Uterus (tissue), 4 donors: Measurements from ENCODE around the gene TMEM255B. TPM values are rescaled to one million over a fixed set of nuclear protein-coding genes. Genes with fewer than 3 reads are reported as not detected.

Experiments used
- DNase-seq, 2 donors: peaks; one replicate each; pipeline ENCODE4 v3.0.0-alpha.2; 2019 to 2020
- H3K27ac ChIP-seq, 2 donors: fragments of 200-600 bp; sonication (generic); 1 replicate in 1 of 2; 2 replicates in 1 of 2; pipeline ENCODE4 v1.5.1; 2016 to 2018
- H3K27me3 ChIP-seq, 2 donors: fragments of 200-600 bp; sonication (generic); one replicate each; pipeline ENCODE4 v1.5.1; 2018 to 2019; ENCODE audit warnings: control low read depth in 1 of 2
- H3K36me3 ChIP-seq, 2 donors: fragments of 200-600 bp; sonication (generic); one replicate each; pipeline ENCODE4 v1.5.1; 2019; ENCODE audit warnings: control low read depth in 1 of 2
- H3K4me1 ChIP-seq, 2 donors: fragments of 200-600 bp; sonication (generic); one replicate each; pipeline ENCODE4 v1.5.1; 2018 to 2019; ENCODE audit warnings: control low read depth in 1 of 2
- H3K4me3 ChIP-seq, 2 donors: fragments of 200-600 bp; sonication (generic); 1 replicate in 1 of 2; 2 replicates in 1 of 2; pipeline ENCODE4 v1.5.1; 2018 to 2019; ENCODE audit warnings: mild to moderate bottlenecking in 1 of 2
- H3K9me3 ChIP-seq, 2 donors: fragments of 200-600 bp; sonication (generic); one replicate each; pipeline ENCODE4 v1.5.1; 2019; ENCODE audit warnings: control low read depth in 1 of 2
- POLR2A ChIP-seq, 2 donors: fragments of 450-650 bp; IDR thresholded peaks; one replicate each; pipeline ENCODE4 v1.6.1; 2016; ENCODE audit warnings: antibody characterized with exemption in 2 of 2, mild to moderate bottlenecking in 1 of 2, moderate library complexity in 1 of 2
- intact Hi-C: fragments of 100-400 bp; cut with DNase I; formaldehyde crosslinking; loops from one replicate; pipeline ENCODE4 v1.15.1; 2023; ENCODE audit warnings: low total_unique reads
- total RNA-seq, 4 donors: library from RNA; depleted of rRNA in 3 of 4; stranded (reverse); fragments of >200 nt in 3 of 4; gene quantifications; one replicate each; pipeline versions ENCODE4 v1.1.0 to v1.2.4, GENCODE V29; 2014 to 2023
- TF ChIP-seq, protein P1 (sequence below), 4 experiments: fragments of 200-600 bp in 2 of 4; fragments of 450-650 bp in 2 of 4; sonication (generic) in 2 of 4; IDR thresholded peaks; one replicate each; pipeline ENCODE4 v1.5.1; 2016 to 2019; ENCODE audit warnings: antibody characterized with exemption in 4 of 4, mild to moderate bottlenecking in 2 of 4, moderate library complexity in 1 of 4
- donor health status: DM: yes; HTN: yes; CAD: no.

TMEM255B gene
- 100 to 1,000 TPM in 1 of 4 donors, 10 to 100 TPM in 2, 1 to 10 TPM in 1; 1.8 to 143 (median 33.2) TPM for total RNA-seq

DNA sequence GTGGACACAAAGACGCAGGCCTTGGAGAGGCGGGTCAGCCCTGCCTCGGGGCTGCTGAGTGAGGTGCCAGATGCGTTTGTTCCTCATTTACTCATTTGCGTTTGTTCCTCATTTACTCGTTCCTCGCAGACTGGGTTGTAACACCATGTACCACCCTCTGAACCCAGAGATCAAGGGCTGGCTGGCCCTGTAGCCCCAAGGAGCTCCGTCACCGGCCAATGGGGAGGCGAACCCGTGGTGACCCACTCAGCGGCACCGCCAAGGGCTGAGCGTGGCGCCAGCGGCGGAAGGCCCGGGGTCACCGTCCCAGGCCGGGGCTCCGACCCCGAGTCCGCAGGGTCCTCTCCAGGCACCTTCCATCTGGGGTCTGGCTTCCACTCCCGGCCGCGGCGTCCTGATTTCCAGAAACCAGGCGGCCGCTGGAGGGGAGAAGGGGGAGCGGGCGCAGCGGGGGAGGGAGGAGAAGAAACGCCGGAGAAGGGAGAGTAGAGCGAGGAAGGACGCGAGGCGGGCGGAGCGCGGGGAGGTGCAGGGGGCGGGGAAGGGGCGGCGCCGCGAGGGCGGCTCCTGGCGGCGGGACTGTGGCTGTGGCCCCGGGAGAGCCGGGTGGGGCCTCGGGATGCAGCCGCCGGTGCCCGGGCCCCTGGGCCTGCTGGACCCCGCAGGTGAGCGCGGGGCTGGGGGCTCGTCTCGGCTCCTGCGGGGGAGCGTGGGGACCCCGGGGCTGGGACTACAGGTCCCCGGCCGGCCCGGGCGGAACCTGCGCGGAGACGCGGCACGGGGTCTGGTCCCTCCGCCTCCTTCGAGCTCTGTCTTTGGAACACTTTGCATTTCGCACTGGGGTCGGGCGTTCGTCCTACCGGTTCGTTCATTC is at the start of gene TMEM255B:
Gene TMEM255B, plus strand, starts transcription at position 576 of the 874 bp plus-strand sequence. Its CDS starts 44 bp downstream, at position 620.
- Histone ChIP-seq H3K4me3 (peak within 1 kb of the TSS; percentile 49 to 83), H3K27me3 (no peaks in the 10 kb centered on the region), H3K36me3 (no peaks in the 10 kb centered on the region), H3K4me1 (peaks cover 0 to 6% of the 10 kb centered on the region in 2 donors), H3K27ac (peak within 1 kb of the TSS; percentile 78 to 84), H3K9me3 (no peaks in the 10 kb centered on the region)
- DNase-seq = peak; percentile 85 to 88
- intact Hi-C loops = no loop called here
- TF ChIP-seq, protein P1, sequence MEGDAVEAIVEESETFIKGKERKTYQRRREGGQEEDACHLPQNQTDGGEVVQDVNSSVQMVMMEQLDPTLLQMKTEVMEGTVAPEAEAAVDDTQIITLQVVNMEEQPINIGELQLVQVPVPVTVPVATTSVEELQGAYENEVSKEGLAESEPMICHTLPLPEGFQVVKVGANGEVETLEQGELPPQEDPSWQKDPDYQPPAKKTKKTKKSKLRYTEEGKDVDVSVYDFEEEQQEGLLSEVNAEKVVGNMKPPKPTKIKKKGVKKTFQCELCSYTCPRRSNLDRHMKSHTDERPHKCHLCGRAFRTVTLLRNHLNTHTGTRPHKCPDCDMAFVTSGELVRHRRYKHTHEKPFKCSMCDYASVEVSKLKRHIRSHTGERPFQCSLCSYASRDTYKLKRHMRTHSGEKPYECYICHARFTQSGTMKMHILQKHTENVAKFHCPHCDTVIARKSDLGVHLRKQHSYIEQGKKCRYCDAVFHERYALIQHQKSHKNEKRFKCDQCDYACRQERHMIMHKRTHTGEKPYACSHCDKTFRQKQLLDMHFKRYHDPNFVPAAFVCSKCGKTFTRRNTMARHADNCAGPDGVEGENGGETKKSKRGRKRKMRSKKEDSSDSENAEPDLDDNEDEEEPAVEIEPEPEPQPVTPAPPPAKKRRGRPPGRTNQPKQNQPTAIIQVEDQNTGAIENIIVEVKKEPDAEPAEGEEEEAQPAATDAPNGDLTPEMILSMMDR (IDR thresholded peaks at IDR 0.05) = peak in 3 of 4 experiments; percentile 27 to 68 (median 34)
- TF ChIP-seq POLR2A (IDR thresholded peaks at IDR 0.05) = peak in 1 of 2 donors; percentile 26

DNA sequence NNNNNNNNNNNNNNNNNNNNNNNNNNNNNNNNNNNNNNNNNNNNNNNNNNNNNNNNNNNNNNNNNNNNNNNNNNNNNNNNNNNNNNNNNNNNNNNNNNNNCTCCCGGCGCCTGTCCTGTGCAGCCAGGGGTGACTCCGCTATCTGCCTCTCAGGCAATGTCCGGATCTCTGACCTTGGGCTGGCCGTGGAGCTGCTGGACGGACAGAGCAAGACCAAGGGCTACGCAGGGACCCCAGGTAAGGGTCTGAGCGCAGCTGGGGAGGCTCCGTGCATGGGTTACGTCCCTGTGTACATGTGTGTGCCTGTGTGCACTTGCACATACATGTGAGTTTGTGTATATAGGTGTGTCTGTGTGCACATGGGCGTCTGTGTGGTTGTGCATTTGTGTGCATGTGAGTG is 36.1 kb upstream of the TMEM255B start:
- Histone ChIP-seq H3K27ac (no peak overlapping the region), H3K9me3 (no peaks in the 10 kb centered on the region), H3K27me3 (peaks cover 0 to 5% of the 10 kb centered on the region in 2 donors), H3K4me1 (peaks cover 0 to 5% of the 10 kb centered on the region in 2 donors), H3K4me3 (no peak overlapping the region), H3K36me3 (no peaks in the 10 kb centered on the region)
- TF ChIP-seq POLR2A (IDR thresholded peaks at IDR 0.05) = no peak
- TF ChIP-seq, protein P1 (IDR thresholded peaks at IDR 0.05) = no peak
- DNase-seq = no peak
- intact Hi-C loops = no loop called here

DNA sequence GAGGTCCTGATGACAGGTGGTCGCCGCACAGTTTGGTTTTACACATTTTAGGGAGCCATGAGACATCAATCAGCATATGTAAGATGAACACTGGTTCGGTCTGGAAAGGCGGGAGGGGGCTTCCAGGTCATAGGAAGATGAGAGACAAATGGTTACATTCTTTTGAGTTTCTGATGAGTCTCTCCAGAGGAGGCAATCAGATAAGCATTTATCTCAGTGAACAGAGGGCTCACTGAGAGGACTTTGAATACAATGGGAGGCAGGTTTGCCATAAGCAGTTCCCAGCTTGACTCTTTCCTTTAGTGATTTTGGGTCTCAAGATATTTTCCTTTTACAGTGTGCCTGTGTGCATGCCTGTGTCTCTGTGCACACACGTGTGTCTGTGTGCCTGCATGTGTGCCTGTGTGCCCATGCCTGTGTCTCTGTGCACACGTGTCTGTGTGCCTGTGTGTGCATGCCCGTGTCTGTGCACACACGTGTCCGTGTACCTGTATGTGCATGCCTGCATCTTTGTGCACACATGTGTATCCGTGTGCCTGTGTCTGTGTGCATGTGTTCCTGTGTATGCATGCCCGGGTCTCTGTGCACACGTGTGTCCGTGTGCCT is 35.5 kb upstream of the TMEM255B start:
- Histone ChIP-seq H3K36me3 (no peaks in the 10 kb centered on the region), H3K27me3 (peaks cover 0 to 5% of the 10 kb centered on the region in 2 donors), H3K9me3 (no peaks in the 10 kb centered on the region), H3K4me1 (peaks cover 0 to 5% of the 10 kb centered on the region in 2 donors), H3K4me3 (no peak overlapping the region), H3K27ac (no peak overlapping the region)
- DNase-seq = no peak
- intact Hi-C loops = no loop called here
- TF ChIP-seq, protein P1 (IDR thresholded peaks at IDR 0.05) = no peak
- TF ChIP-seq POLR2A (IDR thresholded peaks at IDR 0.05) = no peak

DNA sequence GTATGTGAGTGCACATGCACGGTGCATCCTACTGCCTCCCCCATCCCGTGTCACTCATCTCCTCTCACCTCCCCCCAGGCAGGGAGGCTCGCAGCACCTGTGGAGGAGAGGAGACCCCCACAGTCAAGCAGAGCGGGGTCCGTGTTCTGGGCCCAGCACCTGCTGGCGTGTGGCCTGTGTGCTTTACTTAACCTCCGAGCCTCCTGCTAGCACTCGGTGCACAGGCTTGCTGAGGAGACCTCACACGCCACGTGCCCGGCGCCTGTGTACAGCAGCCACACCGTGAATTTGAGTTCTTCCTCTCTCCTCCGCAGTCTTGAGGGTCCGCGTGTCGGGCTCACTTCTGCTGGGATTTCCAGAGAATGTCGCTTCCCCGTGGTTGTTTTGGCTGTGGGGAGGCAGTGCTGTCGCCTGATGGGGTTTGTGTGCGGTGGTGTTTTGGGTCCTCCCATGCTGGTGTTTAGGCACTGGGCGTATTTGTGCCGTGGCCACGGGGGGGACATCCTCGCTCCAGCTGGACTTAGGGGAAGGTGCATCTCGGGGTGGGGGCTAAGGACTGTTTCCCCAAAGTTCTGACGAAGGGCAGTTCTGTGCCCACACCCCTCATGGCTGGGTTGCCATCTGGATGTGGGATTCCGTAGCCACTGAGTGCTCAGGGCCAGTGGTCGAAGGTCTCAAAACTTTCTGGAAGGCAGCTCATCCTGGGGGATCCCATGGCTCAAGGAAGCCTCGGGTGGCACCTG is 34.8 kb upstream of the TMEM255B start:
- no peaks in the 10 kb centered on the region for H3K9me3 ChIP-seq
- intact Hi-C loops = no loop called here
- peaks cover 0 to 5% of the 10 kb centered on the region in 2 donors for H3K4me1 ChIP-seq
- TF ChIP-seq, protein P1 (IDR thresholded peaks at IDR 0.05) = no peak
- TF ChIP-seq POLR2A (IDR thresholded peaks at IDR 0.05) = no peak
- DNase-seq = no peak
- no peak overlapping the region for H3K27ac ChIP-seq
- no peaks in the 10 kb centered on the region for H3K36me3 ChIP-seq
- H3K27me3 ChIP-seq = peaks cover 0 to 5% of the 10 kb centered on the region in 2 donors
- H3K4me3 ChIP-seq = peak overlapping the region in 1 of 2 donors; percentile 25
